Measurements from ENCODE around the gene FYN. TPM values are rescaled to one million over a fixed set of nuclear protein-coding genes. Genes with fewer than 3 reads are reported as not detected.
A peak's percentile ranks its signal among the peaks of the same experiment; 100 is the strongest.
"Not testable (repeated sequence)": the region's sequence is repeated elsewhere in the genome, so short reads cannot be mapped to it uniquely, and the experiment has no call there.

The FYN gene
- polyA plus RNA-seq, 1 donor: 169 TPM

DNA sequence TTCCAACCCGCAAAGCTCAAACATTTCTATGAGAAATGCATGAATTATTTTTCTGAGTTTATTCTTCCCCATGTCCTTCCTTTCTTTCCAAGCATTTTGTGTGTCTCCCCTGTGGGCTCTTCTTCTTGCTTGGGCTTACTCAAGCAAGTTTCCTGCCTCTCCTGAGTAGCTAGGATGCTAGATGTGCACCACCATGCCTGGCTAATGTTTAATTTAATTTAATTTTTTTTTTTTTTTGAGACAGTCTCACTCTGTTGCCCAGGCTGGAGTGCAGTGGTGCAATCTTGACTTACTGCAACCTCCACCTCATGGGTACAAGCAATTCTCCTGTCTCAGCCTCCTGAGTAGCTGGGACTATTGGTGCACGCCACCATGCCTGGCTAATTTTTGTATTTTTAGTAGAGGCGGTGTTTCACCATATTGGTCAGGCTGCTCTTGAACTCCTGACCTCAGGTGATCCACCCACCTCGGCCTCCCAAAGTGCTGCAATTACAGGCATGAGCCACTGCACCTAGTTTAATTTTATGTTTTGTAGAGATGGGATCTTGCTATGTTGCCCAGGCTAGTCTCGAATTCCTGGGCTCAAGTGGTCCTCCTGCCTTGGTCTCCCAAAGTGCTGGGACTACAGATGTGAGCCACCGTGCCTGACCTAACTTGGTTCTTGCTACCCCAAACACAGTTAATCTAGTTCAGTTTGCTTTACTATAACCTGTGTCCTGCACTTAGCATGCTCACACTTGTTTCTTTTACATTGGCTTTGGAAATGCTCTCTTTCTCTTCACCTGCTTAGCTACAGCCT, 192.2 kb downstream of the FYN start:
- not testable (repeated sequence) for DNase-seq

DNA sequence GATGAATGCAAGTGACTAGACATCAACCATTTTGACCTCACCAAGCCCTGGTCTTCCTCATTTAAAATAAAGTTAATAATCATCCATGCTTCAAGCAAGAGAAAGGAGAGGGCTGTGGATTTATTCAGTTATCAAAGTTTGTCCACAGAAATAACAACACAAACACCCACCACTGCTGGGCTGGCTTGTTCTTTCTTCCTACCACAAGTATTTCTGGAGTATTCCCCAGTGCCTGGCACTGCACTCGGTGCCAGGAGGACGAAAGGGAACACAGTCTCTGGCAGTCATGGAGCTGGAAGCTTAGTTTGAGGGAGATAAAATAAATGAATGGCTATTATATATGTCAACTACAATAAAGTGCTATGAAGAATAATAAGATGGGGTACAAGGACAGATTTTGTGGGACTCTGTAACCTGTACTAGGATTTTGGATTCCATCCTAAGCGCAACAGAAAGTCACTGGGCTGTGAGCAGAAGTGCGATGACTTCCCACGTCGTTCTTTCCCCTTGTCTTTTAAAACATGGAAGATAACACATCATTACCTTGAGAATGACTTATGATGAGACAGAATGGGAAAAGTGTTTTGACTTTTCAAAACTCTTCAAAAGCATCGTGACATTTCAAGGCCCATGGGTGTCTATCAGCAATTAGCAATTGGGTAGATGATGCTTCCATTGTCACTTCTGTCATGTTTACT, 193.1 kb downstream of the FYN start:
- no peak for DNase-seq

GRCh38 chr6:111679126-111679858, 194.0 kb downstream of the FYN start:
- DNase-seq: no peak

- no peak for DNase-seq
These were observed 195.8 kb downstream of the FYN start for GRCh38 chr6:111677249-111677990.

- no peak for DNase-seq
These were observed 196.9 kb downstream of the FYN start for GRCh38 chr6:111676383-111676782.

GRCh38 chr6:111674883-111675282, 198.4 kb downstream of the FYN start:
- DNase-seq: no peak

DNA sequence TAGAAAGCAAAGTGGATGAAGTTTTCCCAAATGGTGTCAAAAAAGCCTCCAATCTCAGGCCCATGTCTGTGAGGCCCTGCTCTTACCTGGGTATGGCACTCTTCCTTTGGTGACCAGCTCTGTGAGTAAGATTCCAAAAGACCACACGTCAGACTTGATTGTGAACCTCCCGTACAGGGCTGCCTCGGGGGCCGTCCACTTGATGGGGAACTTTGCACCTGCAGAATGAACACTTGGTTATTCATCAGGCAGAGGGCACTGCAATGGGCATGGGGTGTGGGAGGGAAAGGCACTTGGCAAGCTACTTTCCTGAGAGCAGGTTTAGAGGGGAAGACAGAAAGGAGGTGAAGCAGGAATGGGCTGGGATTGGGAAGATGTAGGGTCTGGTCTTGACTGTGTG, 198.8 kb downstream of the FYN start:
- no peak for DNase-seq

DNA sequence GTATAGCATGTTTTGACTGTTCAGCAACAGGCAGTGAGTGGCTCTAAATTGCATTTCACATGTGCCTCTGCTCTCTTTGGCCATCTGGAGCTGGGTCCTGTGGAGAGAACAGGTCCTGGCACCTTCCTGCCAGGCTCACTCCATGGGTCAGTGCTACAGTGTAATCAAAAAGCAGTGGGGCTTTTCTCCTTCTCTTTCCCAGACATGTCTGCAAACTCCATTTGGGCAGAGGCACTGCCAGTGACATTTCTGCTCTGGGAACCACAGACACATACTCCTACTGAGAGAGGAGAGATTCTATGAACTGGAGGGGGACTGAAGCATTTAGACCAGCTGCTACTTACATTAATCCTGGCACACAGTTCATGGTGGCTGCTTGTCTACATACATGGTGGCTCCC, 199.3 kb downstream of the FYN start:
- no peak for DNase-seq

- no peak for DNase-seq
These were observed 199.7 kb downstream of the FYN start for GRCh38 chr6:111673532-111673931.

- no peak for DNase-seq
These were observed 200.3 kb downstream of the FYN start for GRCh38 chr6:111672761-111673450.

GRCh38 chr6:111669326-111669725, 203.9 kb downstream of the FYN start:
- no peak for DNase-seq

DNA sequence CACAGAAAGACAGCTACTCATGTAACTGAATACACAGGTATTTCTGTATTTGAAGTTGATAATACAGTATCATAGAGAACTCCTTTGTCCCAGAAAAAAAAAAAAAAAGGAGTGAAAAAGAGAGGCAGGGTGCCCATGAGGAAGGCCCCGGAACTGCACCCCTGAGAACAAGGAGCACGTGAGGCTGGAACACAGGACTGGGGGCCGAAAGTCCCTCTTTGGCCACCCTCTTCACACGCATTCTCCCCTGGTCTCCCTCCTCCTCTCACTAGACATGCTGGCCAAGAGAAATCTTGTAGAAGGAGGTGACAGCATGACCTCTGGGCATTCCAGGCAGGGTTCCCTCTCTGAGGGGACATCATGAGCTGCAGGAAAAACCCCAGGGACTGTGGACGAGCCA, 204.8 kb downstream of the FYN start:
- no peak for DNase-seq

DNA sequence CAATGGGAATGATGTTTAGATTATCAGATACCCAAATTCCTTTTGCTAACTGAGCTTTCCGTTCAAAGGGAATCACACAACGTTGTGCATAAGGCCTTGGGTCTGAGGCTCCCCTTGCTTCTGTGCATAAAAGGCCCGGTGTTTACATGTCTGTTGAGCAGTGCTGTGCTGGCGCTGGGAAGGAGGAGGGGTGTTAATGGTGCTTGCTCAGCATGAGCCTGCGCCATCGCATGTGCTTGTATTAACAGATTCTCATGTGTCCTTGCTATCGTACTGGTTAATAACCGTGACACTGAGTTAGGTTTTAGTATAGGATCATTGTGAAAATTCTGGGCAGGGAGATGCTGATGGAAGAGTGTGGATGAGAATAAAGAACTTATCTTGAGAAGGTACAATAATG, 205.3 kb downstream of the FYN start:
- no peak for DNase-seq

DNA sequence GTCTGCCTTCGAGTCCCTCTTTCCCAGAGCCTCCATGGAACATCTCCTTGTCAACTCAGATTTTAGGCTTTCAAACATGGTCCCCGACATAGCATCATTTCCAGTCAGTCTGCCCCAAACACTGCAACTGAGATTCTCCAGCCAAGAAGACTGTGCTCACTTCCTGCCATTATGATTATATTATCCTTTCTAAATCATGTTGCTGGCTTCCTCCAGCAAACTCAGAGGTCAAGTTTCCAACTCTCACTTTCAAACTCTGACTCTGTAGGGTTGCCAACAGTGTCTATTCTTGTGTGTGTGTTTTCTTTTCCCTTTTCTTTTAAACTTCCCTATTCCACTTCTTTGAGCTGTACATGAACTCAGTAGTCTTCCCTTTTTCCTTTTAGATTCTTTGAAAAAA, 206.4 kb downstream of the FYN start:
- no peak for DNase-seq

GRCh38 chr6:111664565-111665030, 208.7 kb downstream of the FYN start:
- DNase-seq: no peak

GRCh38 chr6:111663692-111664564, 209.3 kb downstream of the FYN start:
- peak; percentile 86 for DNase-seq

- DNase-seq: no peak
These were observed 210.3 kb downstream of the FYN start for GRCh38 chr6:111662794-111663593.

DNA sequence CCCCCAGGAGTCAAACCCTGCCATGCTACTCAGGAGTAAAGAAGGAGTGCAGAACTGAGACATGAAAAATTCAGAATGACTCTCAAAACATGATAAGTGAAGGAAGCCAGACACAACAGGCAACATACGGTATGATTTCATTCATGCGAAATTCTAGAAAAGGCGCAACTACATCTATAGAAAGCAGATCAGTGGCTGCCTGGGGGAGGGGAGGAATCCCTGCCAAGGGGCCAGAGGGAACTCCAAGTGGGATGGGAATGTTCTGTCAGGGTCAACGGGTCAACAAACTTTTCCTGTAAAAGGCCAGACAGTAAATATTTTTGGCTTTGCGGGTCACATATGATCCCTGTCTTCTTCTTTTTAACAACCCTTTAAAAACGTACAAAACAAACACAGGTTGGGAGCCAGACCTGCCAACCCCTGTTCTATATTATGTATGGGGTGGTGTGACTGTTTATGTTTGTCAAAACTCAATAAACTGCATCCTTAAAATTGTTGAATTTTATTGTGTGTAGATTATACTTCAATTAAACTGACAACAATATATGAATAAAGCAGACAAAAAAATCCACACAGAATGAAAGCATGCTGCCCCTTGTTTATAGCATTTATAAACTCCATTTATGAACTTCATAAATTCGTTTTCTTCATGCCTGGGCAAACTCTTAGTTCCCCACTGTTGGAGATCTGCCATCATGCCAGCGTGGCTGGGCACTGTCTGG, 211.0 kb downstream of the FYN start:
- DNase-seq: no peak

GRCh38 chr6:111661541-111662061, 211.7 kb downstream of the FYN start:
- DNase-seq: no peak
